Lower lobe of right lung (tissue), 2 donors: ENCODE results near the gene MDFI. TPM values are rescaled to one million over a fixed set of nuclear protein-coding genes. Genes with fewer than 3 reads are reported as not detected.

ENCODE experiments used
- ATAC-seq, 2 donors: fragments of 200-7000 bp; cut with Tn5 transposase; one replicate each; pipeline ENCODE4 v1.9.1; 2020 to 2022; ENCODE audit warnings: mild to moderate bottlenecking in 2 of 2, moderate library complexity in 2 of 2
- DNase-seq: peaks from one replicate; pipeline ENCODE4 v3.0.0-alpha.2; 2020
- H3K27ac ChIP-seq: fragments of 200-600 bp; one replicate; pipeline ENCODE4 v1.8.0; 2022
- H3K27me3 ChIP-seq: fragments of 200-600 bp; one replicate; pipeline ENCODE4 v1.8.0; 2022; ENCODE audit warnings: low read depth
- H3K36me3 ChIP-seq: fragments of 200-600 bp; one replicate; pipeline ENCODE4 v1.8.0; 2022; ENCODE audit warnings: mild to moderate bottlenecking
- H3K4me1 ChIP-seq: fragments of 200-600 bp; one replicate; pipeline ENCODE4 v1.8.0; 2022
- H3K4me3 ChIP-seq: fragments of 200-600 bp; one replicate; pipeline ENCODE4 v1.8.0; 2022; ENCODE audit warnings: mild to moderate bottlenecking
- H3K9me3 ChIP-seq: fragments of 200-600 bp; one replicate; pipeline ENCODE4 v1.8.0; 2022
- intact Hi-C: fragments of 100-400 bp; cut with DNase I; formaldehyde crosslinking; loops from one replicate; pipeline ENCODE4 v1.11.0; 2022
- total RNA-seq: library from RNA; stranded (reverse); fragmentation: NEBNext Ultra II Directional; extraction: Animal tissue kit (Norgen Biotek cat#: 25700); gene quantifications from one replicate; pipeline ENCODE4 v1.2.1, GENCODE V29; 2021
- TF ChIP-seq, protein P1 (sequence below): fragments of 200-600 bp; IDR thresholded peaks from one replicate; pipeline ENCODE4 v1.8.0; 2022; ENCODE audit warnings: antibody characterized with exemption, mild to moderate bottlenecking
- donor health status: DM: no; HTN: yes; CAD: no; lungs with severe emphysema.

The MDFI gene
- total RNA-seq, 1 donor from 2014 or later: 10.6 TPM

DNA sequence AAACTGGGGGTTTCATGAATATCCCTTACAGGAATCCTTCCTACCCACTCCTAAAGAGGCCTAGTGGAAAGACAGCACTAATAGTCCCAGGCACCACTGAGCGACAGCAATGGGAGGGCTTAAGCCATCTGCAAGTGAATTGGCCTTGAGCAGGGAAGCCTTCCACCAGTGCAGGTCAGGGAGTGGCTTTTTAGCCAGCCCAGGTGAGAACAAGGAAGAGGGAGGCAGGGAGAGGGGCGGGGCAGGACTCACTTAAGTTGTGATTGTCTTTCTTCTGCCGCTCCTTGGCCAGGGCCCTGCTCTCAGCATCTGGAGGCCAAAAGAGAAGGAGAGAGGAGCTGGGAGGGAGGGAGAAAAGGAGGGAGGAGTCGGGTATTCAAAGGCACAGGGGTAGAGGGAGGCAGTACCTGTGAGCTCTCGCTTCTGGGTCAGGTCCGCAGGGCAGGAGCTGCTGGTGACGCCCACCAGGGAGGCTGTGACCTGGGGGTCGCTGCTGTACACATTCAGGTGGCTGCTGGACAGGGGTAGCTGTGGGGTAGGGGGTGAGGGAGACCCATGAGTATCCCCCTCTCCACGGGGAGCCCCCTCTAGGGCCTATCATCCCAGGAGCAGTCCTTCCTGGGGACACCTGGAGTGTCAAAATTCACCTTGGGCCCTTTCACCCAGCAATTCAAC, 49.4 kb downstream of the MDFI start:
- H3K4me1 ChIP-seq: peaks cover 13% of the 10 kb centered on the region
- H3K27ac ChIP-seq: no peak overlapping the region
- H3K36me3 ChIP-seq: peaks cover 74% of the 10 kb centered on the region
- TF ChIP-seq, protein P1, sequence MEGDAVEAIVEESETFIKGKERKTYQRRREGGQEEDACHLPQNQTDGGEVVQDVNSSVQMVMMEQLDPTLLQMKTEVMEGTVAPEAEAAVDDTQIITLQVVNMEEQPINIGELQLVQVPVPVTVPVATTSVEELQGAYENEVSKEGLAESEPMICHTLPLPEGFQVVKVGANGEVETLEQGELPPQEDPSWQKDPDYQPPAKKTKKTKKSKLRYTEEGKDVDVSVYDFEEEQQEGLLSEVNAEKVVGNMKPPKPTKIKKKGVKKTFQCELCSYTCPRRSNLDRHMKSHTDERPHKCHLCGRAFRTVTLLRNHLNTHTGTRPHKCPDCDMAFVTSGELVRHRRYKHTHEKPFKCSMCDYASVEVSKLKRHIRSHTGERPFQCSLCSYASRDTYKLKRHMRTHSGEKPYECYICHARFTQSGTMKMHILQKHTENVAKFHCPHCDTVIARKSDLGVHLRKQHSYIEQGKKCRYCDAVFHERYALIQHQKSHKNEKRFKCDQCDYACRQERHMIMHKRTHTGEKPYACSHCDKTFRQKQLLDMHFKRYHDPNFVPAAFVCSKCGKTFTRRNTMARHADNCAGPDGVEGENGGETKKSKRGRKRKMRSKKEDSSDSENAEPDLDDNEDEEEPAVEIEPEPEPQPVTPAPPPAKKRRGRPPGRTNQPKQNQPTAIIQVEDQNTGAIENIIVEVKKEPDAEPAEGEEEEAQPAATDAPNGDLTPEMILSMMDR: no peak
- H3K27me3 ChIP-seq: no peaks in the 10 kb centered on the region
- no peak for ATAC-seq
- no peaks in the 10 kb centered on the region for H3K9me3 ChIP-seq
- DNase-seq: peak; percentile 37
- no peak overlapping the region for H3K4me3 ChIP-seq
- intact Hi-C loops: no loop called here

DNA sequence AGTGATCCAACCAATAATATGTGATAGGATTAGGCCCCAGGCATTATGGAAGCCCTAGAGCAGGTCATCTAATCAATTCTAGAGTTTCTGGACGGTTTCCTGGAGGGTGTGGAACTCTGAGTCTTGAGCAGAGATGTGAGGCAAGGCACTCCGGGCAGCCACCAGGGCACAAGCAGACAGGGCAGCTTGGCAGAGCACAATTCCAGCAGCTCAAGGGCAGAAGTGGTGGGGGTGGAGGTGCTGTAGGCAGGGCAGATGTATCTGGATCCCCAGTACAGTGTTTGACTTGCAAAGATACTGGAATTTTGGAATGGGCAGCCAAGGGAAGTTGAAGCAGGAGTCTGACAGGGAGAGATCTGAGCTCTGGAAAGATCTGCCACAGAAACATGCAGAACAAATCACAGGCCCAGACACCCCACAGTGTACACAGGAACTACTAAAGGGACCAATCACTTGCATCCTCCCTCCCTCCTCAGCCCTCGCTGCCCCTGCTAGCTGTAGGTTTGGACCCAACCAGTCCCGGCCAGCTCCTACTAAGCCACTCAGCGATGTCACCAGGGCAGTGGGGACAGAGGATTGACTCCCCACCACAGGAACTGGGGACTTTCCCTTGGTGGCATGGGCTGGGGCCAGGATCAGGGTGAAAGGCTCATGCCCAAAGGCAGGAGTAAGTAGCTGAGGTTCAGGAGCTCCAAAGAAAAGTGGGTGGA, 50.1 kb downstream of the MDFI start:
- no peak for ATAC-seq
- no peak overlapping the region for H3K27ac ChIP-seq
- TF ChIP-seq, protein P1: no peak
- H3K27me3 ChIP-seq: no peaks in the 10 kb centered on the region
- intact Hi-C loops: no loop called here
- peaks cover 6% of the 10 kb centered on the region for H3K4me1 ChIP-seq
- H3K4me3 ChIP-seq: no peak overlapping the region
- peaks cover 74% of the 10 kb centered on the region for H3K36me3 ChIP-seq
- H3K9me3 ChIP-seq: no peaks in the 10 kb centered on the region
- peak; percentile 35 for DNase-seq

DNA sequence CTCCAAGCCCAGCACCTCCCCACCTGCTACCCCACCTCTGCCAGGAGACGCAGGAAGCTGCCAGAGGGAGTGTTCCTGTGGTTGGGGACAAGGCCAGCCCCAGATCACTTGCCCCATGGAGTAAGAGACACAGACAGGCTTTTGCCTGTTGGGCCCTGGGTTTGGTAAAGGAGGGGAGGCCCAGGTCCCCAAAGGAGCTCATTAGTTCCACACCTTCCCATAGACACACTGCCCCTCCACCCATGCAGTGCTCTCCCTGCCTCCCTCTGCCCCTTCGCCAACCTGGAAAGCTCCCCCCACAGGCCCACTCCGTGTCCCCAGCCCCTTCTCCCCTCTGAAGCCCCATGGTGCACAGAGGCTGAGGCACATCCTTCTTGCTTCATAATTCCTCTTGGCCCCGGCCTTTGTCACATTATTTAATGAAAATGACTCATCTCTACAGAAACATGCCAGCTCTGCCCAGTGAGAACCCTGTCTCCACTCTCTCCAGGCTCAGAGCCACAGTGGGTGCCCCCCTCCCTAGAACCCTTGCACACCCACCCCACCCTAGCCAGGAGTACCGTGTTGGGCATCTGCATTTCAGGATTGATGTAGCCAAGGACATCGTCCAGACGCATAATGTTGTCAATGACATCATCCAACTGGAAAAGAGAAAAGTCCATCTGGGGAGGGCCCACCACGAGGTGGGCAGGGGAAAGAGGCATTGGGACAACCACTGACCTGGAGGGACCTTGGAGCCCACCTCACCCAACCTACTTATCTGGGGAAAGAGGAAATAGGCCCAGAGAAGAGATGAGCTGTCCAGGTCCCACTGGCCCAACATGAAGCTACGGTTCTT, 51.1 kb downstream of the MDFI start:
- peaks cover 71% of the 10 kb centered on the region for H3K36me3 ChIP-seq
- no peaks in the 10 kb centered on the region for H3K9me3 ChIP-seq
- ATAC-seq (no peak), DNase-seq (peak; percentile 15)
- H3K27me3 ChIP-seq: no peaks in the 10 kb centered on the region
- H3K4me1 ChIP-seq: no peaks in the 10 kb centered on the region
- H3K27ac ChIP-seq: no peak overlapping the region
- no peak overlapping the region for H3K4me3 ChIP-seq
- TF ChIP-seq, protein P1: no peak
- intact Hi-C loops: no loop called here

DNA sequence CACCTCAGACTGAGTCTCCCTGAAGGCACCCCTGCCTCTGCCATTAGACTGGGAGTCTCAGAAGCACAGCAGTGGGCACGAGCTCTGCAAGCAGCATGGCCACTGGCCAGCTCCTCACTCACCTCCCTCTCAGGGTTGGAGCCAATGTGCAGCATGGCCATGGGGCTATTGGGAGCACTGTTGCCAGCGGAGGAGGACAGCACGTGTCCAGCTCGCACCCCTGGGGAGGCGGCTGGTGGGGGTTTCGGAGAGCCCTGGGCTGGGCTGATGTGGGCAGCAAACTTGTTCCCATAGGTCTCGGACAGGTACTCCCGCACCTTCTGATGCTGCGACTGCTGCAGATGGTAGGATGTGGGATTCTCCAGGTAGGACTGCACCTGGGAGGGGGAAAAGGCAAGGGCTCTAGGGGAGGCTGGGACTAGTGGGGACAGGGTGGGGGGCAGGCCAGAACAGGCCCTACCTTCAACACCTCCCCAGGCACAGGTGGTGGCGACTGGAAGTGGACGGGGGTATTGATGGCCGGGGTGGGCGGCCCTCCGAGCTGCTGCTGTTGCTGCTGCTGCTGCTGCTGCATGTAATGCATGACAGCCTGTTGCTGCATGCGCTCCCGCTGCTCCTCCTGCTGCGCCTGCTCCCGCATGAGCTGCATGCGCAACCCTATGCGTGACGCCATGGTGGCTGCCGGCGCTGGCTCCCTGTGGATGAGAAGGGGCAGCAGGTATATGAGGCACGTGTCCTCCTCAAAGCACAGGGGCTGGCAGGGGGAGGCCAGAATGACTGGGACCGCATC, 52.5 kb downstream of the MDFI start:
- Histone ChIP-seq H3K27me3 (no peaks in the 10 kb centered on the region), H3K4me1 (no peaks in the 10 kb centered on the region), H3K4me3 (no peak overlapping the region), H3K9me3 (no peaks in the 10 kb centered on the region), H3K27ac (no peak overlapping the region), H3K36me3 (peaks cover 57% of the 10 kb centered on the region)
- TF ChIP-seq, protein P1: no peak
- ATAC-seq: no peak
- intact Hi-C loops: no loop called here
- peak; percentile 39 for DNase-seq
